Astrocyte (in vitro differentiated cells and primary cell): ENCODE results near the gene STAP2. TPM values are rescaled to one million over a fixed set of nuclear protein-coding genes. Genes with fewer than 3 reads are reported as not detected.

Experiments
- DNase-seq: peaks from one replicate; pipeline ENCODE4 v3.0.0-alpha.2; 2010; ENCODE audit warnings: low read depth
- FAIRE-seq: peaks from 2 replicates; lab custom pipeline; 2011; peaks lifted over from hg19 to GRCh38; lab: Jason Lieb, UNC
- H2AFZ ChIP-seq: 2 replicates; pipeline ENCODE4 v1.6.0; 2012; ENCODE audit warnings: low read depth, low read length, inconsistent platforms
- H3K27ac ChIP-seq: 2 replicates; pipeline ENCODE4 v1.5.1; 2011; ENCODE audit warnings: low read depth, low read length, inconsistent platforms
- H3K27me3 ChIP-seq: 2 replicates; pipeline ENCODE4 v1.6.0; 2011; ENCODE audit warnings: low read length, inconsistent platforms; ENCODE audit not compliant: insufficient read depth
- H3K36me3 ChIP-seq: 2 replicates; pipeline ENCODE4 v1.5.1; 2011; ENCODE audit warnings: low read length, inconsistent platforms; ENCODE audit not compliant: insufficient read depth
- H3K4me1 ChIP-seq: 2 replicates; pipeline ENCODE4 v1.5.1; 2011; ENCODE audit warnings: low read length, inconsistent platforms; ENCODE audit not compliant: insufficient read depth
- H3K4me2 ChIP-seq: 2 replicates; pipeline ENCODE4 v1.6.0; 2012; ENCODE audit warnings: low read length, inconsistent platforms
- H3K4me3 ChIP-seq: 2 replicates; pipeline ENCODE4 v1.5.1; 2011; ENCODE audit warnings: low read depth, mild to moderate bottlenecking, low read length, inconsistent platforms; ENCODE audit not compliant: insufficient read depth
- H3K79me2 ChIP-seq: 2 replicates; pipeline ENCODE4 v1.6.0; 2012; ENCODE audit warnings: mild to moderate bottlenecking, low read length, inconsistent platforms; ENCODE audit not compliant: insufficient read depth
- H3K9ac ChIP-seq: 2 replicates; pipeline ENCODE4 v1.6.0; 2012; ENCODE audit warnings: mild to moderate bottlenecking, low read length, inconsistent platforms
- H3K9me3 ChIP-seq: 2 replicates; pipeline ENCODE4 v1.5.1; 2012; ENCODE audit warnings: low read depth, mild to moderate bottlenecking, low read length, inconsistent platforms; ENCODE audit not compliant: insufficient read depth
- H4K20me1 ChIP-seq: 2 replicates; pipeline ENCODE4 v1.6.0; 2012; ENCODE audit warnings: low read length, inconsistent platforms; ENCODE audit not compliant: insufficient read depth
- H3K27ac Mint-ChIP-seq: one replicate; pipeline ENCODE4 v1.8.0; 2021; ENCODE audit warnings: mild to moderate bottlenecking, mixed read lengths; ENCODE audit not compliant: unreplicated experiment
- H3K27me3 Mint-ChIP-seq: one replicate; pipeline ENCODE4 v1.8.0; 2021; ENCODE audit warnings: low read depth, mixed read lengths; ENCODE audit not compliant: unreplicated experiment
- H3K36me3 Mint-ChIP-seq: one replicate; pipeline ENCODE4 v1.8.0; 2021; ENCODE audit warnings: low read depth, mixed read lengths; ENCODE audit not compliant: unreplicated experiment
- H3K4me1 Mint-ChIP-seq: one replicate; pipeline ENCODE4 v1.8.0; 2021; ENCODE audit warnings: low read depth, mixed read lengths; ENCODE audit not compliant: unreplicated experiment
- H3K4me3 Mint-ChIP-seq: one replicate; pipeline ENCODE4 v1.8.0; 2021; ENCODE audit warnings: mild to moderate bottlenecking, moderate library complexity, mixed read lengths; ENCODE audit not compliant: unreplicated experiment
- H3K9me3 Mint-ChIP-seq: one replicate; pipeline ENCODE4 v1.8.0; 2021; ENCODE audit warnings: mild to moderate bottlenecking, mixed read lengths; ENCODE audit not compliant: unreplicated experiment
- CTCF ChIP-seq: IDR thresholded peaks from 2 replicates; pipeline ENCODE4 v1.5.1; 2011; ENCODE audit warnings: low read depth, mild to moderate bottlenecking, inconsistent platforms, low read length, moderate library complexity; ENCODE audit not compliant: insufficient read depth
- EZH2 ChIP-seq: IDR thresholded peaks from 2 replicates; pipeline ENCODE4 v1.6.1; 2012; ENCODE audit warnings: mild to moderate bottlenecking, low read length, inconsistent platforms; ENCODE audit not compliant: insufficient read depth
- total RNA-seq: library from RNA; stranded (reverse); gene quantifications from 2 replicates; pipeline ENCODE4 v1.2.1, GENCODE V29; 2021

Gene STAP2
- total RNA-seq, 1 donor from 2014 or later: 5.3 TPM

- Mint-ChIP-seq H3K4me3 (no peak overlapping the region), H3K36me3 (peaks cover under 1% of the 10 kb centered on the region), H3K27me3 (no peaks in the 10 kb centered on the region), H3K4me1 (no peaks in the 10 kb centered on the region), H3K27ac (no peak overlapping the region), H3K9me3 (no peaks in the 10 kb centered on the region)
- H2AFZ ChIP-seq: no peak overlapping the region
- peaks cover 41% of the 10 kb centered on the region for H4K20me1 ChIP-seq
- H3K27ac ChIP-seq: no peak overlapping the region
- TF ChIP-seq EZH2 (no peak), CTCF (no peak)
- no peaks in the 10 kb centered on the region for H3K27me3 ChIP-seq
- peaks cover 8% of the 10 kb centered on the region for H3K79me2 ChIP-seq
- H3K9me3 ChIP-seq: no peaks in the 10 kb centered on the region
- no peaks in the 10 kb centered on the region for H3K4me1 ChIP-seq
- DNase-seq (no peak), FAIRE-seq (no peak)
- H3K9ac ChIP-seq: no peak overlapping the region
- peaks cover 6% of the 10 kb centered on the region for H3K36me3 ChIP-seq
- no peak overlapping the region for H3K4me2 ChIP-seq
- no peak overlapping the region for H3K4me3 ChIP-seq
Measured at GRCh38 chr19:4361152-4362046, 22.8 kb upstream of the STAP2 start.

- H3K4me3 Mint-ChIP-seq: no peak overlapping the region
- H3K79me2 ChIP-seq: peaks cover 3% of the 10 kb centered on the region
Measured at GRCh38 chr19:4360641-4361151, 22.1 kb upstream of the STAP2 start.

More at GRCh38 chr19:4360641-4361151, 22.1 kb upstream of the STAP2 start:
- DNase-seq (no peak), FAIRE-seq (no peak)
- H3K27me3 ChIP-seq: no peaks in the 10 kb centered on the region
- Mint-ChIP-seq H3K36me3 (no peaks in the 10 kb centered on the region), H3K4me1 (no peaks in the 10 kb centered on the region), H3K27me3 (no peaks in the 10 kb centered on the region), H3K27ac (peak overlapping the region; percentile 62), H3K9me3 (no peaks in the 10 kb centered on the region)
- no peak overlapping the region for H3K27ac ChIP-seq
- H3K9me3 ChIP-seq: no peaks in the 10 kb centered on the region
- no peak overlapping the region for H2AFZ ChIP-seq
- TF ChIP-seq CTCF (no peak), EZH2 (no peak)
- no peak overlapping the region for H3K9ac ChIP-seq
- no peak overlapping the region for H3K4me3 ChIP-seq
- H3K4me1 ChIP-seq: no peaks in the 10 kb centered on the region
- peaks cover 36% of the 10 kb centered on the region for H4K20me1 ChIP-seq
- no peak overlapping the region for H3K4me2 ChIP-seq
- peaks cover 6% of the 10 kb centered on the region for H3K36me3 ChIP-seq
